Erythroblast (primary cell): ENCODE data around the gene ARHGAP45.

Experiments
- GATA1 ChIP-seq: IDR thresholded peaks from 2 replicates; pipeline ENCODE4 v1.6.1; 2011; ENCODE audit warnings: low read depth, mild to moderate bottlenecking, control low read depth, low read length, moderate library complexity
- POLR2A ChIP-seq: IDR thresholded peaks from 2 replicates; pipeline ENCODE4 v1.6.1; 2011; ENCODE audit warnings: mild to moderate bottlenecking, low read length

GRCh38 chr19:1042689-1043511 is 24.1 kb upstream of the ARHGAP45 start:
- TF ChIP-seq POLR2A = no peak
- no peak for TF ChIP-seq GATA1
